NK-92 (cell line): ENCODE measurements around the gene USP36.

Experiments
- DNase-seq: peaks from one replicate; lab custom pipeline; 2025; ENCODE audit not compliant: unreplicated experiment; lab: John Stamatoyannopoulos, UW

The USP36 gene

GRCh38 chr17:78818152-78818846 lies 22.3 kb downstream of the USP36 start:
- no peak for DNase-seq

DNA sequence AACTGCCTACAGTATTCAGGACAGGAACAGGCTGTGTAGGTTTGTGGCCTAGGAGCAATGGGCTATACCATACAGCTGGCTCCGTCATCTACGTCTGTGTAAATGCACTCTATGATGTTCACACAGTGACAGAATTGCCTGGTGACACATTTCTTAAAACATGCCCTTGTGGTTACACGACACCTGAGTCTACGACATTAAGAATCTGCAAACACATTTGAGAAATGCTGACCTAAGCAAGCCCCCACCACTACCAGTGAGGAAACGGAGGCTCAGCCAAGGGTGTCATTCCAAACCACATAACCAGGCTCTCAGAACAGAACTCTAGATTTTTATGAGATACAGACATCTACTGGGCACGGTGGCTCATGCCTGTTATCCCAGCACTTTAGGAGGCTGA lies 23.5 kb downstream of the USP36 start:
- DNase-seq: no peak

GRCh38 chr17:78815696-78816095 lies 24.9 kb downstream of the USP36 start:
- no peak for DNase-seq

DNA sequence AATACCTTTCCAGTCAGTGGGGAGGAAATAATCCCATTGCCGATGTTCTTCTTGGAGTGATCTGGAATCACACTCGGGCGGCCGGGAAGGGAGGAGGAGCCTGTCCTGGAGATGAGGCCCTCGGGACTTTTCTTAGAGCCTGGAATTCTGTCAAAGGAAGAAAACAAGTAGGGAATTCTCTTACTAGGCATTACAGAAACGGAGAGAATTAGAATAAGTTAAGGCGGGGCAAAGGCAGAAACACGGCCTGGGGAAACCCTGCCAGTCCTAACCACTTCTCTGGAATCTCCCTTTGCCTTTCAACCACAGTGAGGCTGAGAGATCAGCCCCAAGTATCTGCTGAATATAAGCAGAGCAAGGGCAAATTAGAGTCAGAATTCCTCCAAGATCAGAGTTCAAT lies 27.8 kb downstream of the USP36 start:
- DNase-seq: no peak

- DNase-seq: no peak
Observed at GRCh38 chr17:78808163-78808562, 32.5 kb downstream of the USP36 start.

DNA sequence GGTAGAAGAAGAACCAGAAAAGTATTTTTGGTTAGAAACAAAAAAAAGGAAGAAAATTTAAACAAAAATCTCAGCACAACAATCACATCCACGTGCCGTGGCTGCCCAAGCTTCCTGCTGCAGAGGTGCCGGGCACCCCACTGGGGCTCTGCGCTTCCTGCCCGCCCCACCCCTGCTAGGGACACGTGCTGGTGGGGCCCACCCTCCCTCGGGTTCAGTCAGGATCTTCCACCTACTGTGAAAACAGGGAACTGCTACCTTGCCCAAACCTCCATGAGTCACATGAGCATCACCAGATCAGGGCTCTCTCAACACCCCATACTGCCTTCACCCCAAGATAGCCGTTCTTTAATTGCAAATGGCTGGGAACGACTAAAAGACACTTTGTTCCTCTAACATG lies 34.2 kb downstream of the USP36 start:
- DNase-seq: no peak

DNA sequence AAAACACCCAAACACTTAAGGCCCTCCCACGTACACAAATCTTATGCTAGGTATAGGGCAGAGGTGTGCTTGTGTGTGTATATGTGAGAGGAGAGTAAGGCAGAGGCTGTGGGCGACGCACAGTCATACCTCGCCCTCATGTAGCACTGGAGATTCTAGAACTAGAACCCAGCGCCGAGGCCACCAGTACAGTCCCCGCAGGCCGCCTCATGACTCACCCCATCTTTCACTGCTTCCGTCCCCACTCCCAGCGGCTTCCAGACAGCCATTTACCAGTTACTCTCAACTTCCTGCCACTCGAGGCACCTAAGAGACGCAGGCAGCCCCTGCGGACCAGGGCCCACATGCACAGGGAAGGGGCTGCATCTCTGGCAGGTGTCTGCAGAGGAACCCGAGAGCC lies 35.3 kb downstream of the USP36 start:
- DNase-seq: no peak

- no peak for DNase-seq
Observed at GRCh38 chr17:78804777-78805176, 35.8 kb downstream of the USP36 start.

DNA sequence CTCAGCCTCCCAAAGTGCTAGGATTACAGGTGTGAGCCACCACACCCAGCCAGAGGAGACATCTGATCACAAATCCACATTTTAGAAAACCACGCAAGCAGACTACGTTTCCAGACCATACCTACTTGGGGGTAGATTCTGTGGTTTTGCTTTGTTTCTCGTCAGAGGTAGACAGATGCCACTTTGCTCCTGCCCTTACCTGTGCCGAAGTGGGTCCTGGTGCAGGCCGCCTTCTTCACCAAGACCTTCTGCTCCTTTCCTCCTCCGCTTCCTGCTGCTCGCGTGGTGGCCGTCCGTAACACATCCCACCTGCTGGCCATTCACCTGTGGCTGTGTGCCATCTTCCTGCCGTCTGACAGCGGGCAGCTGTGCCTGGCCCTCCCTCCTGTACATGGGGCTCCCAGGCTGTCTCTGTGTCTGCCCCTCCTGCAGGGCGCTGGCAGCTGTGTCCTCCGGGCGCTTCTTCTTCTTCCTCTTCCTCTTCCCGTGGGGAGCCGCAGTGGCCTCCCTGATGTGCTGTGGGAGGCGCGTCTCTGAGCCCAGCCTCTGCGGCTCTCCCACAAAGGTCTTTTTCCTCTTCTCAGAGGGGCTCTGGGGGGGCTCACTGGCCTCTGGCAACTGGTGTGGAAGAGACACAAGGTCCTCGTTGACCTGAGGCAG lies 37.3 kb downstream of the USP36 start:
- no peak for DNase-seq

DNA sequence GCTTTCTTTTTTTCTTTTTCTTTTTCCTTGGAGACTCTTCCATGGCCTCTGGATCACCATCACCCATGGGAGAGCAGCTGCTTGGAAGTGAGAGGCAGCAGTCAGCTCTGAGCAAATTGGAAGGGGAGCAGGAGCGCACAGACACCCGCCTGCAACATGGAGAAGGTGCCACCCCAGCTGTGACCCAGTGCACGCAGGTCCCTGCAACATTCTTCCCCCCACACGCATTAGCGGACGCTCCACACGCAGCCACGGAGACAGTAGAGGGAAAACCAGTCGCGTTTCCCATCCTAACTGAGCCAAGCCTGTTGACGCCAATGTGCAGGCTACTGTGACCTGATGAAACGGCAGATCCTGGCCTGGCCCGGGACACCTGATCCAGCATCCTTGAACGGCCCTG lies 38.2 kb downstream of the USP36 start:
- no peak for DNase-seq

DNA sequence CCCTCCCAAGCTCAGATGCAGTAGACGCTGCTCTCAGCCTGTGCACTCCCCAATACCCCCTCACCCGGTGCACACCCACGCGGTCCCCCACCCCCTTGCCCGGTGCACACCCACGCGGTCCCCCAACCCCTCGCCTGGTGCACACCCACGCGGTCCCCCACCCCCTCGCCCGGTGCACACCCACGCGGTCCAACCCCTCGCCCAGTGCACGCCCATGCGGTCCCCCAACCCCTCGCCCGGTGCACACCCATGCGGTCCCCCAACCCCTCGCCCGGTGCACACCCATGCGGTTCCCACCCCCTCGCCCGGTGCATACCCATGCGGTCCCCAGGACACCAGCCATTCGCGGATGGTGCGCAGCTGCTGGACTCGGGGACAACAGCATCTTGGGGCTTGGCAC lies 38.6 kb downstream of the USP36 start:
- no peak for DNase-seq

DNA sequence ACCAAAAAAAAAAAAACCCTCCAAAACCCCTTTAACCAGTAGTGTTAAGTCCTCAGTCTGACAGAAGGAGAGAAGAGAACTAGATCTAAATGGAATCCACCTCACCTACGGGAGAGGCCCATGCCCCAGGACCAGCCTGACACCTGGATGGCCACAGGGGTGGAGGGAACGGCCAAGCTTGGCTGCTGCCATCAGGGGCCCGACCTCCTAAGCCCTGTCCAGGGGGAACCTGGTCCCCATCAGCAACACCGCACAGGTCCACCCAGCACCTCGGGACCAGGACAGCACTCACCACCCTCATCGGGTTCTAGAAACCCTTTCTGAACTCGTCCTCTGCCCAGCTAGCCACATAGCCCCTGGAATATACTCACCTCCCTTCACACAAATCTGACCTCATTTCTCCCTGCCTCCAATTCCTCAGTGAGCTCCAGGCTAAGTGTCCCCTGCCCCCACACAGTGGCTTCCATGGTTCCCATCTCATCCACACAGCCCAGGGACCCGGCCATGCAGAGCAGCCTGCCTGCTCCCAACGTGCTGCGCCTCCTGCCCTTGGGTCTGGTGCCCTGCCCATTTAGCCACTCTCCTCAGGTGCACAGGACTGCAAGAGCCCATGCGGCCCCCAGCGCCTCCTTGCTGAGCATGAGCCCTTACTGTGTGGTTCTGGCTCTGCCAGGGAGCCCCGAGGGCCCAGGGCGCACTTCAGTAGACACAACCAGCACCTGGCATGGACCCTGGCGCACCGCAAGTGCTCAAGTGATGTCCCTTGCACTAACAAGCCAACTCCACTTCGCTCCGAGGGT lies 40.3 kb downstream of the USP36 start:
- no peak for DNase-seq

- DNase-seq: no peak
Observed at GRCh38 chr17:78798695-78799559, 41.7 kb downstream of the USP36 start.

DNA sequence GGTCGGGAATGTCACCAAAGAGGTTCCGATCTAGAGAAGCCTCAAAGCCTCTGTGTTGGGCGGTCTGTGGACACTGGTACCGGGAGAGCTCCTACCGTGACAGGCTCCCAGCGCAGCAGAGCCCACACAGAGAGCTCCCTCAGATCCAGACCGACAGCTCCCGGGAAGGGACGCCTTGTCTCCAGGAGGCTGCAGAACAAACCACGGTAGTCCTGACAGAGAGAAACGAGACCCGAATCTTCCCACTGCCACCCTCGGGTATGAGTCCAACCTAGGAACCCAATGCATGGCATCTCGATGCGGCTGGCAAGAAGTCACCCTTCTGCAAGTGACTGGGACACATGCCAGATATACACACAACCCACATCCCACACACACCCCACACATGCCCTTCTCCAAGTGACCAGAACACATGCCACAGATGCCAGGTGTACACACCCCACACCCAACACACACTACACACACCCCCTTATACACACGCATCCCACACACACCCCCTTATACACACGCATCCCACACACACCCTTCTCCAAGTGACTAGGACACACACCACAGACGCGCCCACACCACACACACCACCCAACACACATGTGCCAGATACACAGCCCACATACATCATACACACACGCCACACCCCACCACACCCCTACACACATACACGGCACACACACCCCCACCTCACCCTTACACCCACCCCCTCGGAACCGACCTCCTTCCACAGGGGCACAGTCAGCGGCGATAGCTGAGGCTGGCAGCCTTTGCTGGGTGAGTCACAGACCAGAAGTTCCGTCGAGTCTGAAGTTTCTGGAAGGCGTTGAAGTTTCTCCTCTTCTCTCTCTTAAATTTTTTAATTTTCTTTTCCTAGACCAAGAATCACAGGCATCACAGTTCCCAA lies 42.7 kb downstream of the USP36 start:
- no peak for DNase-seq

GRCh38 chr17:78797213-78797612 lies 43.4 kb downstream of the USP36 start:
- DNase-seq: no peak

DNA sequence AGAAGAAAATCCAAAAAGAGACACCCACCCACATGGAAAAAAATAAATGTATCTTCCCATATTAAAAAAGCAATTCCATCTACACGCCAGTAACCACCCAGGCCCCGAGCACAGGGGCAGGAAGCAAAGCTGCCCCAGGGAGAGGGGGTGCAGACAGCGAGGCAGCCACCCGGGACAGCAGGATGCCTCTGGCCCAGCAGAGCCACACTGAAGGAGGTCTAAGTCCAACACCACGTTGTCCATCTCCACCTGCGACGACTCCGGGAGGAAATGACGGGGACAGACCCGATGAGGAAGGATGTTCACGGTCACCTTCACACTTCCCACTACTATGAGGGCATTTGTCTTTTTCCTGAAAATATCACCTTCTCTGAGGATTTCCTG lies 44.1 kb downstream of the USP36 start:
- no peak for DNase-seq

- DNase-seq: no peak
Observed at GRCh38 chr17:78795861-78796516, 44.6 kb downstream of the USP36 start.

- DNase-seq: no peak
Observed at GRCh38 chr17:78794864-78795640, 45.6 kb downstream of the USP36 start.

DNA sequence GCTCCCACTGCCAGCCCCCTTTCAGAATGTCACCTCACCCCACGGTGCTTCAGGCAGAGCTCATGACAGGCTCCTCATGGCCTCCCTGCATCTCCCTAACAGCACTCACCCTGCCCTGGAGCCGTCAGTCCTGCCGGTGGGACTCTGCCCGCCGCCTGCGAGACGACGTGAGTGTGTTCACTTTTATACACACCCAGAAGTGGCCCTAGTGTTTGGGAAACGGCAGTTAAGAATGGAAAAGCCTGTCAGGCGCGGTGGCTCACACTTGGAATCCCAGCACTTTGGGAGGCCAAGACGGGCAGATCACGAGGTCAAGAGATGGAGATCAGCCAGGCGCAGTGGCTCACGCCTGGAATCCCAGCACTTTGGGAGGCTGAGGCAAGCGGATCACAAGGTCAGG lies 46.2 kb downstream of the USP36 start:
- no peak for DNase-seq
